HL-60/S4 treated with phorbol 12-myristate 13-acetate at 8.2 ng/mL for 4 days and 3 days (cell line): ENCODE data around the gene NCKAP5.

Experiments used
- in situ Hi-C: fragments of 300-500 bp; cut with MboI; formaldehyde crosslinking; loops from 2 replicates; pipeline ENCODE4 v1.15.0; 2022; ENCODE audit warnings: low sequenced_read_pairs

NCKAP5 gene

GRCh38 chr2:133072837-133073694 lies 495.2 kb downstream of the NCKAP5 start:
- in situ Hi-C loops = no loop called here

DNA sequence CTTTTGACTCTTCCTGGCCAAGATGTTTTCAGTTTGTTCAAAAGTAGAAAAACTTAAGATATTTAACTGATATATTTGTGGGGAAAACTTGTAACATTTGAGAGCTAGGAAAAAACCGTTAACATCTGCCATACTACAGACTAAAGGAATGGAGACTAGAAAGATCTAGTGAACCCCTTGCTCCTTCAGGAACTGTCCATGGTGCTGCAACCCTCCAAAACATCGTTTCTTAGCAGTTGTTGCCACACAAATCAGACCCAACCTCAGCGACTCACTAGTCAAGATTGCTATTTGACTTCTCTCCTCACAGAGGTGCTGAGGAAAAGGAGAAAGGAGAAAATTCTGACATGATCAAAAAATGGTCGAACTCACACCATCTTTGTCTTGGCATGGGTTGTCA lies 504.5 kb downstream of the NCKAP5 start:
- in situ Hi-C loops = no loop called here

GRCh38 chr2:133062931-133063665 lies 505.2 kb downstream of the NCKAP5 start:
- in situ Hi-C loops = no loop called here

GRCh38 chr2:133061874-133062593 lies 506.2 kb downstream of the NCKAP5 start:
- in situ Hi-C loops = no loop called here

GRCh38 chr2:133054297-133054696 lies 514.0 kb downstream of the NCKAP5 start:
- in situ Hi-C loops = no loop called here

DNA sequence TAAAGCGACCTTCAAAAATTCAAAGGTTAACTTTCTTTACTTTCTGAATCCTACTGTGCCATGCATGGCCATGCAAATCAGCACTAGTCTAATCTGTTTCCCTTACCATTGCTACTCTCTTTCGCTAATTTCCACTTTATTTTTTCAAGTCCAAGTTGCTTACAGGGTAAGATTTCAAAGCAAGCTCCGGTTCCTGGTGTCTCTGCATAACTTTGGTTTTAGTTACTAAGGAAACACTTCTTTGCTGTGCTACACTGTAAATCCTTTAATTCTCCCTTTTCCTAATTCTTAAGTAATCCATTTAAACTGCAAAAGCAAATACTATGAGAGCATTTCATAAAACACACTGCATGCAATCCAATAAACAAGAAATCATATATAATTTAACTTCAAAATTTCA lies 514.7 kb downstream of the NCKAP5 start:
- in situ Hi-C loops = no loop called here

GRCh38 chr2:133045787-133046186 lies 522.5 kb downstream of the NCKAP5 start:
- in situ Hi-C loops = no loop called here

- in situ Hi-C loops = no loop called here
Measured at GRCh38 chr2:133044556-133044955, 523.7 kb downstream of the NCKAP5 start.

DNA sequence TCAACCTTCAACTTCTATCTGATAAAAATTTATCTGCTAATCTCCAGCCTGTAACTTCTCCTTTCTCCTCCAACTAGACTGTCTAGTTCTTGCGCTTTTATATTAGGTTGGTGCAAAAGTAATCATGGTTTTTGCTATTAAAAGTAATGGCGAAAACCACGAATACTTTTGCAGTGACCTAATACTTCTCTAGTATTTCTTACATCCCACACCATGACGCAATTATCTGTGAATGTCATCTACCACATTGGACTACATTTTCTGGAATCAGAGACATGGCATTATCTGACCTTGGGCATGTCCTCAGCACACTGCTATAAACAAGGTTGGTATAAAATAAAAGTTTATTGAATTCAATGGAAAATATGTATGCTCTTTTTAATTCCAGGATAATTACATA lies 528.1 kb downstream of the NCKAP5 start:
- in situ Hi-C loops = no loop called here

DNA sequence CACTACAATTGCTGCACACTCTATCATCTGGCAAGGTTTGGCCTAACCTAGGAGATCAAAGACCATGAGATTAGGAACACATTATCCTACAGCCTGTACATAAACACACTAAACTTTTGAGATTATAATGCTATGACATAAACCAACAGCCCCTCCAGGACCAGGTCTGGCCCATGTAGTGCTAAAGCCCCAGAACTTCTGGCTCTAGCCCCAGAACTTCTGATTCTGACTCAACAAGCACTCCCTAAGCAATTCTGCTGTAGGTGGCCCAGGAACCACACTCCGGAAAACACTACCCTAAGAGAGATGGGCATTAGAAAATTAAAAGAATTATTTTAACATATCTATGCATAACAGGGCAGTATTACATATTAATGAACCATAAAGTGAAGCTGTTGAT lies 528.7 kb downstream of the NCKAP5 start:
- in situ Hi-C loops = no loop called here

DNA sequence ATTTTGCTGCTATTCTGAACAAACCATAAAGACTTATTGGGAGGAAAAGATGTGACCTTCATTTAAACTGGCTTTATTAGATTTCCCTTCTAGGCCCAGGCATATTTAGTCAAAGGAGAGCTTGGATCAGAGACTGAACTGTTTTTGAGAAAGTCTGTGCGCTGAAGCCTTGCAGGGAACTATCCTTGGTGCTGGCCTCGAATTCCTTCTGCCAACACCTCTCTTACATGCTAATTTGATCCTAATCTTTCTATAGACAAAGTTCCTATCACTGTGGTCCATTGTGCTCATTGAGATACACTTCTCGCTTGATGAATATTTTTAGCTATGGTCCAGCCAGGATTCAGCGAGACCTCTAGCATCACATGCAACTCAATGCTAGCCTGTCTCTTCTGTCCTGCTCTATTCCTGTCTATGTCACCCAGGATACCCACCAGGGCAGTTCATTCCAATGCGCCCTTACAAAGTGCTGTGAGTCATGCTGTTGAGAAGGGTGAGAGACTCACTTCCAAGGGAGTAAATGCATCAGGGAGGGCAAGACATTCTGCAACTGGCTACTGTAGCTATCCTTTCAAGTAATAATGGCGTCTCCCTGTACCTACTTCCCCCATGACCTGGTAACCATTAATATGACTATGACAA lies 541.6 kb downstream of the NCKAP5 start:
- in situ Hi-C loops = no loop called here

GRCh38 chr2:133025004-133025403 lies 543.3 kb downstream of the NCKAP5 start:
- in situ Hi-C loops = no loop called here

DNA sequence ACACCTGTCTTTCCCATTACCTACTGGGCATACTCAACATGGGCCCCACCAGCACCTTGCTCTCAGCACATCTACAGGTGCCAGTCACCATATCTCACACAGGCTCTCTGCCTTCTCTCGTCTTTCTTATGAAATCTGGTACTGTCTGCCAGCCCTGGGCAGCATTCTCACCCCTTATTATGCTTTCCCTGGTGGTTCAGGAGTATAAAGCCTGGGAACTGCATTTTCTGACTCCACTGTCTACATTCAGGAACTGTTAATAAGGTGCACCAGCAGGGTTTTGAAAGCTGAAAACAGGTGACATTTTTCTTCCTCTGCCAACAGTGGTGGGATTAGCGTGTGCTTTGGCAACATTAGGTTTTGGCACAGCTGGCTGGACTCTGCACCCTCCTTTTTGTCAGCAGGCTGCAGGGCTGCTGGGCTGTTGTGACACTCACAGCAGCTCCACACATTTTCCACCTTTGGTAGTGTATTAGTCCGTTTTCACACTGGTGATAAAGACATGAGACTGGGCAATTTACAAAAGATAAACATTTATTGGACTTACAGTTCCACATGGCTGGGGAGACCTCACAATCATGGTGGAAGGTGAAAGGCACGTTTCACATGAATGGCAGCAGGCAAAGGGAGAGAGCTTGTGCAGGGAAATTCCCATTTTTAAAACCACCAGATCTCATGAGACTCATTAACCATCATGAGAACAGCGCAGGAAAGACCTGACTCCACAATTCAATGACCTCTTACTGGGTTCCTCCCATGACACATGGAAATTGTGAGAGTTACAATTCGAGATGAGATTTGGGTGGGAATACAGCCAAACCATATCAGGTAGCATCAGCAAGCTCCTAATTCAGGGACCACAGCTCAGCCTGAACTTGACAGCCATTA lies 555.2 kb downstream of the NCKAP5 start:
- in situ Hi-C loops = no loop called here

- in situ Hi-C loops = no loop called here
Measured at GRCh38 chr2:133004623-133005022, 563.6 kb downstream of the NCKAP5 start.

DNA sequence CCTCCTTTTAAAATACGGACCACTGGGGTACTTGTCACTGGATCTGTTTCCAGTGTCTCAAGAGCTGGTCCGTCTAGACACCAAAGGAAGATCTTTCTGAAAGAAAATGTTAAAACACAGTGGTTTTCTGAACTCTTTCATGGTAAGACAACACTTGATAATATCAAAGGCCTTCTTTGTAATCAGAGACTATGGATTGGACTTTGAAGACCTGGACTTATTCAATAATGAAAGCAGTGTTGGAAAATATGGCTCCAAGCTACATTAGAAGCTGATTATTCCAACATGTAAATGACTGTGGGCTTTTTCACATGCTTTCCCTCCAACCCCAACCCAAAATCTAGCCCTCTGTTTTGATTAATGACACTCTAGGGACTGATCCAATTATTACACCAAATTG lies 568.8 kb downstream of the NCKAP5 start:
- in situ Hi-C loops = no loop called here

DNA sequence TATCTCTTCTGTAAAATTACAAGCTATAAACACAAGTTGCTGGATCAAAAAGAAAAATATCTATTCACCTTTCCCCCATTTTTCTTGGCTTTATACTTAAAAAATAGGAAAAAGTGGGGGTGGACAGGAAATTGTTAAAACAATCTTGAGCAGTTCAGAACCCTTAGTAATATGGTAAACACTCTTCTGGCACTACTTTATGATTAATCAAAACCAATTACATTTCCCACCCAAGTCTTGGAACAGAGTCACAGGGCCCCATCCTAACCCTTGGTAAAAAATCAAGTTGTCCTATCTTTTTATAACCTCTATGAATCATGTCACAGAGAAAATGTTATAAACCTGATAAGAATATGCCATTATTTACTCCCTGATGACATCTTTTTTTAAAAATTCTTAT lies 570.0 kb downstream of the NCKAP5 start:
- in situ Hi-C loops = no loop called here

DNA sequence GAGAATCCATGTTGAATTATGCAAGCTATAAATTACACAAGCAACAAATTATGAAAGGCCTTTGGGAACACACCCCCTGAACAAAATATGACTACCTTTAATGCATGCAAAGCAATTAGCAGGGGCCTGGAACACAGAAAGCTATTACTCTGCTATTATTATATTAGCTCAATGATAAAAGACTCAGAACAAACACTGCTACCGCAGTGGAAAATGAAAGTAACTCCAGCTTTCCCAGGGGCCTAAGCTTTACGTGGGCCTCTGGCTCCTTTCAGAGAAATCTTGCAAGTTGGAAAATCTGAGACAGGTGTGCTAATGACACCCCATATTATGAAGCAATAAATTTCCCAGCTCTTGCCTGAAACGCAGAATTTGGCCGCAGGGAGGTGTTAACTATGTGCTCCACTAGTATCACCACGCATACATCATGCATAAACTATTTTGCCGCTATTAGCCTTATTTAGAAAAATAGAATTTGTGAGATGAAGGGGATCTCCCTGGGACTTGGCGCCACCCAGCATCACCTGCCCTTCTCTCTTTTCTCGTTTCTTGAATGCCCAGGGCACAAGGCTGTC lies 576.7 kb downstream of the NCKAP5 start:
- in situ Hi-C loops = no loop called here

DNA sequence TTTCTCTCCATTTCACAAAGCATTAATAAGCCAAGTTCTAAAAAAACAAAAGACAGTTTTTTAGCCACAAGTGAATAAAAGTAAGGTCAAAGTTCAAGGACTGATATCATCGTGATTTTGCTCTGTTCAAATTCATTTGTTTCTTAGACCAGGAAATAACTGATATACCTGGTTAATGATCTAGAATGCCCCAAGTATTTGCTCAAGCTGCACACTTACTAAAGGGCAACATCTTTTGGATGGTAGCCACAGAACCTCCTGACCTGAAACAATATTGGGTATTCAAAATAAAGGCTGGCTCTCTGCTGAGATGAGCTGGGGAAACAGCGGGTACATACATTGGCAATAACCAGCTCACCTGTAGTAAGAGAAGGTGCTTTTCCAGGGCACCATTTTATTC lies 583.5 kb downstream of the NCKAP5 start:
- in situ Hi-C loops = no loop called here

DNA sequence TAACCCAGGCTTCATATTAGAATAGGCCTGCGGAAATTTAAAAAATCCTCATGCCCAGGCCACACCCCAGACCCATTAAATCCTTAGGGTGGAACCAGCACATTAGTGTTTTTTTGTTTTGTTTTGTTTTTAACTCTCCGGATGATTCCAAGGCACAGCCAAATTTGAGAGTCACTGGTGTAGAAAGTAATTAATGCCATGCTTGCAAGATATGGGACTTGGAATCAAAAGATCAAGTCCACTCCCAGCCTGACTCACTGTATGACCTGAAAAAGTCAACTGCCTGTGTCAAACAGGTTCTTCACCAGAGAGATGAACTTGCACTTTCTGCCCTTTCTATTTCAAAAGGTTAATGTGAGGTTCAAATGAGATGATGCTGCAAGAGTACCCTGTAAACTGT lies 588.0 kb downstream of the NCKAP5 start:
- in situ Hi-C loops = no loop called here
